ENCODE data around the gene TUG1. TPM values are rescaled to one million over a fixed set of nuclear protein-coding genes. Genes with fewer than 3 reads are reported as not detected.
A peak's percentile ranks its signal among the peaks of the same experiment; 100 is the strongest.

TUG1 gene
- total RNA-seq (2011; cell fraction: chromatin; rRNA removed; ENCODE audit: low replicate concordance): 56.1 and 169 TPM in 2 replicates
- 35.4 and 47.6 TPM in 2 replicates for total RNA-seq (2011; cell fraction: nucleolus; rRNA removed)
- total RNA-seq (2011; cell fraction: nucleoplasm; rRNA removed): 93.7 and 150 TPM in 2 replicates
- total RNA-seq (2014; rRNA removed): 33.8 and 42.2 TPM in 2 replicates
- total RNA-seq (2014; rRNA removed; fragmentation: Illumina TruSeq; extraction: Trizol): 58.8 and 60.5 TPM in 2 replicates
- 65.0 and 71.0 TPM in 2 replicates for total RNA-seq (2015; rRNA removed; fragmentation: Illumina TruSeq; extraction: Trizol)
- total RNA-seq (2021): 50.0 and 58.9 TPM in 2 replicates
- 113 and 132 TPM in 2 replicates for polyA plus RNA-seq (2011; rRNA removed)
- 47.4 and 79.6 TPM in 2 replicates for polyA plus RNA-seq (2011; cell fraction: cytosol; rRNA removed)
- polyA plus RNA-seq (2011; cell fraction: nucleus; rRNA removed): 235 and 275 TPM in 2 replicates
- polyA plus RNA-seq (2012): 44.0 and 61.6 TPM in 2 replicates
- 87.8 and 115 TPM in 2 replicates for polyA plus RNA-seq (2014; fragmentation: Illumina TruSeq; extraction: Trizol)
- polyA plus RNA-seq (2014; fragmentation: Nextera tagmentation; extraction: Ambion mirVana): 10 to 100 TPM; 24.7 to 25.0 TPM
- polyA plus RNA-seq (2014; rRNA removed): 59.9 and 61.8 TPM in 2 replicates
- polyA minus RNA-seq (2011; rRNA and poly(A)+ RNA removed): 94.1 and 99.7 TPM in 2 replicates
- polyA minus RNA-seq (2011; cell fraction: cytosol; rRNA and poly(A)+ RNA removed): 29.5 and 35.7 TPM in 2 replicates
- polyA minus RNA-seq (2011; cell fraction: nucleus; rRNA and poly(A)+ RNA removed): 57.4 and 104 TPM in 2 replicates
- percentile 94 among the genes with signal in this experiment for Bru-seq, nascent RNA
- percentile 97 among the genes with signal in this experiment for BruChase-seq, experiment 1, labeled RNA remaining after a 2-hour chase
- BruChase-seq, experiment 2, labeled RNA remaining after a 6-hour chase: percentile 98 among the genes with signal in this experiment
- long read RNA-seq, experiment 1, full-length matches to known transcripts: 29 of 72 reads
- long read RNA-seq, experiment 1, partial matches to known transcripts: 1 of 72 reads
- long read RNA-seq, experiment 1, other reads (novel, unspliced or antisense): 42 of 72 reads
- long read RNA-seq, experiment 2, full-length matches to known transcripts: 6 of 45 reads
- long read RNA-seq, experiment 2, partial matches to known transcripts: 1 of 45 reads
- long read RNA-seq, experiment 2, other reads (novel, unspliced or antisense): 38 of 45 reads
- long read RNA-seq, experiment 3, full-length matches to known transcripts: 4 of 12 reads
- long read RNA-seq, experiment 3, partial matches to known transcripts: 0 of 12 reads
- long read RNA-seq, experiment 3, other reads (novel, unspliced or antisense): 8 of 12 reads

DNA sequence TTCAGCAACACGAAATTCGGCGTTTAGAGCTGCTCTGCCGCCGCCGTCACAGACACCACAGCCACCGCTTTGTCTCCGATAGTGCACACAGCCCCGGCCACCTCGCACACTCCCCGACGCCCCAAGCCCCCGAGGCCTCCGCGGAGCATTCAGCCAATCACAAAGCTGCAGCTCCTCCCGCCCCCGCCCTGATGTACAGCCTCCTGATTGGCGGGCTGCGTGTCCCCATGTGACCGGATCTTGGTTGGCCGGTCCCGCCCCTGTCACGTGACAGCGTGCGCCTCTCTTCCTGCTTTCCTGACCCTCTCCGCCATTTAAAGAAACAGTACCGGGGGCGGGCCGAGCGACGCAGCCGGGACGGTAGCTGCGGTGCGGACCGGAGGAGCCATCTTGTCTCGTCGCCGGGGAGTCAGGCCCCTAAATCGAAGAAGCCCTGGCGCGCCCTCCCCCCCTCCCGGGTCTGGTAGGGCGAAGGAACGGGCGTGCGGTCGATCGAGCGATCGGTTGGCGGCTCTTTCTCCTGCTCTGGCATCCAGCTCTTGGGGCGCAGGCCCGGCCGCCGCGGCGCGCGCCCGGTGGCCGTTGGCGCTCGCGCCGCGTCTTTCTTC lies at the start of gene TUG1:
Gene TUG1, plus strand, starts transcription at position 342 of the 608 bp plus-strand sequence.
- ATAC-seq (peak; percentile 90), FAIRE-seq (peak; percentile 96), DNase-seq (ENCODE audit: extremely low read depth in 1 of 4, low spot score in 3 of 4) (peak; percentile 94 to 98 (median 96))
- ChIA-PET POLR2A (interaction anchor here (0.6 to 2.8 kb wide), 12 partner anchors 10 to 218 kb away, joined by 3 to 11 read pairs (median 4); partner anchors contain the start of gene SMTN), CTCF (ENCODE audit: low intra/inter-chr PET ratio) (interaction anchor here (0.9 kb wide), 1 partner anchor 116 kb away, joined by 4 read pairs; no protein-coding TSS in a partner anchor)
- Histone ChIP-seq H3K27me3 (ENCODE audit: control insufficient read depth in 2 of 2, insufficient read depth in 2 of 2, low read length in 2 of 2) (no peaks in the 10 kb centered on the region), H3K27ac (ENCODE audit: extremely low read depth, low read depth, low read length) (peak within 1 kb of the TSS; percentile 92), H3K79me2 (ENCODE audit: control insufficient read depth, insufficient read depth, low read length) (peaks cover 99% of the 10 kb centered on the region), H3K9me1 (ENCODE audit: control insufficient read depth, insufficient read depth, low read length) (no peaks in the 10 kb centered on the region), H3K36me3 (ENCODE audit: control insufficient read depth, insufficient read depth, low read length) (peaks cover 70% of the 10 kb centered on the region), H3K9ac (ENCODE audit: insufficient read depth in 1 of 2, low read depth in 2 of 2, low read length in 2 of 2) (peak within 1 kb of the TSS; percentile 85 to 95), H3K4me1 (replicated peaks in 1 of 2; ENCODE audit: control insufficient read depth in 2 of 2, insufficient read depth in 2 of 2, low read length in 2 of 2) (peaks cover 9 to 17% of the 10 kb centered on the region in 2 experiments; a peak in 4 of 5 replicates), H3K4me2 (ENCODE audit: insufficient read depth, low read length) (peak within 1 kb of the TSS; percentile 86), H2AFZ (ENCODE audit: low read depth, low read length) (peak within 1 kb of the TSS; percentile 82), H3K4me3 (peak within 1 kb of the TSS; percentile 90), H4K20me1 (replicated peaks; ENCODE audit: control insufficient read depth, insufficient read depth, low read length) (peaks cover 18% of the 10 kb centered on the region; the same call in 1 of the 2 replicates), H3K9me3 (replicated peaks; ENCODE audit: control insufficient read depth, insufficient read depth, low read depth, low read length) (peaks cover 7% of the 10 kb centered on the region; the same call in 1 of the 2 replicates)
- intact Hi-C loops (cut with micrococcal nuclease) (loop anchor here (2.0 to 5.0 kb wide), 2 partner anchors 93 to 116 kb away; no protein-coding TSS in a partner anchor), in situ Hi-C loops (cut with MboI) (no loop called here)
- BruUV-seq (replicated peaks): no TSS peak
- under 1% methylated on average over 21 of the region's 67 CpGs for WGBS (ENCODE audit: insufficient coverage, low coverage, missing lambda C conversion rate)
- TF ChIP-seq RBBP5 (IDR thresholded peaks at IDR 0.05; ENCODE audit: borderline replicate concordance, insufficient read depth, low read length, poor library complexity, severe bottlenecking) (peak; percentile 94), RB1 (IDR thresholded peaks at IDR 0.05; ENCODE audit: low read depth) (0 out of 2 replicates have a peak, but pooled peaks have one; percentile 18), SETDB1 (IDR thresholded peaks at IDR 0.05; ENCODE audit: low read length) (no peak), PHB2 (IDR thresholded peaks at IDR 0.05; ENCODE audit: low read depth) (no peak), CC2D1A (IDR thresholded peaks at IDR 0.05) (no peak; the same call in 1 of the 2 replicates), POLR2AphosphoS2 (IDR thresholded peaks at IDR 0.05; ENCODE audit: low read length) (no peak)
- TF ChIP-seq, protein P1, sequence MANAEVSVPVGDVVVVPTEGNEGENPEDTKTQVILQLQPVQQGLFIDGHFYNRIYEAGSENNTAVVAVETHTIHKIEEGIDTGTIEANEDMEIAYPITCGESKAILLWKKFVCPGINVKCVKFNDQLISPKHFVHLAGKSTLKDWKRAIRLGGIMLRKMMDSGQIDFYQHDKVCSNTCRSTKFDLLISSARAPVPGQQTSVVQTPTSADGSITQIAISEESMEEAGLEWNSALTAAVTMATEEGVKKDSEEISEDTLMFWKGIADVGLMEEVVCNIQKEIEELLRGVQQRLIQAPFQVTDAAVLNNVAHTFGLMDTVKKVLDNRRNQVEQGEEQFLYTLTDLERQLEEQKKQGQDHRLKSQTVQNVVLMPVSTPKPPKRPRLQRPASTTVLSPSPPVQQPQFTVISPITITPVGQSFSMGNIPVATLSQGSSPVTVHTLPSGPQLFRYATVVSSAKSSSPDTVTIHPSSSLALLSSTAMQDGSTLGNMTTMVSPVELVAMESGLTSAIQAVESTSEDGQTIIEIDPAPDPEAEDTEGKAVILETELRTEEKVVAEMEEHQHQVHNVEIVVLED (CRISPR knock-in tag; IDR thresholded peaks at IDR 0.05): peak; percentile 85
- TF ChIP-seq, protein P2, sequence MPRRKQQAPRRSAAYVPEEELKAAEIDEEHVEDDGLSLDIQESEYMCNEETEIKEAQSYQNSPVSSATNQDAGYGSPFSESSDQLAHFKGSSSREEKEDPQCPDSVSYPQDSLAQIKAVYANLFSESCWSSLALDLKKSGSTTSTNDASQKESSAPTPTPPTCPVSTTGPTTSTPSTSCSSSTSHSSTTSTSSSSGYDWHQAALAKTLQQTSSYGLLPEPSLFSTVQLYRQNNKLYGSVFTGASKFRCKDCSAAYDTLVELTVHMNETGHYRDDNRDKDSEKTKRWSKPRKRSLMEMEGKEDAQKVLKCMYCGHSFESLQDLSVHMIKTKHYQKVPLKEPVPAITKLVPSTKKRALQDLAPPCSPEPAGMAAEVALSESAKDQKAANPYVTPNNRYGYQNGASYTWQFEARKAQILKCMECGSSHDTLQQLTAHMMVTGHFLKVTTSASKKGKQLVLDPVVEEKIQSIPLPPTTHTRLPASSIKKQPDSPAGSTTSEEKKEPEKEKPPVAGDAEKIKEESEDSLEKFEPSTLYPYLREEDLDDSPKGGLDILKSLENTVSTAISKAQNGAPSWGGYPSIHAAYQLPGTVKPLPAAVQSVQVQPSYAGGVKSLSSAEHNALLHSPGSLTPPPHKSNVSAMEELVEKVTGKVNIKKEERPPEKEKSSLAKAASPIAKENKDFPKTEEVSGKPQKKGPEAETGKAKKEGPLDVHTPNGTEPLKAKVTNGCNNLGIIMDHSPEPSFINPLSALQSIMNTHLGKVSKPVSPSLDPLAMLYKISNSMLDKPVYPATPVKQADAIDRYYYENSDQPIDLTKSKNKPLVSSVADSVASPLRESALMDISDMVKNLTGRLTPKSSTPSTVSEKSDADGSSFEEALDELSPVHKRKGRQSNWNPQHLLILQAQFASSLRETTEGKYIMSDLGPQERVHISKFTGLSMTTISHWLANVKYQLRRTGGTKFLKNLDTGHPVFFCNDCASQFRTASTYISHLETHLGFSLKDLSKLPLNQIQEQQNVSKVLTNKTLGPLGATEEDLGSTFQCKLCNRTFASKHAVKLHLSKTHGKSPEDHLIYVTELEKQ (CRISPR knock-in tag; IDR thresholded peaks at IDR 0.05): no peak
